ENCODE measurements around the gene ITFG2. TPM values are rescaled to one million over a fixed set of nuclear protein-coding genes. Genes with fewer than 3 reads are reported as not detected.
"Not testable (repeated sequence)": the region's sequence is repeated elsewhere in the genome, so short reads cannot be mapped to it uniquely, and the experiment has no call there.

Gene ITFG2
- polyA plus RNA-seq, 1 donor (not counting 4 experiments of a cell fraction or from before 2014, with no cell fraction given), result 13.0 TPM

DNA sequence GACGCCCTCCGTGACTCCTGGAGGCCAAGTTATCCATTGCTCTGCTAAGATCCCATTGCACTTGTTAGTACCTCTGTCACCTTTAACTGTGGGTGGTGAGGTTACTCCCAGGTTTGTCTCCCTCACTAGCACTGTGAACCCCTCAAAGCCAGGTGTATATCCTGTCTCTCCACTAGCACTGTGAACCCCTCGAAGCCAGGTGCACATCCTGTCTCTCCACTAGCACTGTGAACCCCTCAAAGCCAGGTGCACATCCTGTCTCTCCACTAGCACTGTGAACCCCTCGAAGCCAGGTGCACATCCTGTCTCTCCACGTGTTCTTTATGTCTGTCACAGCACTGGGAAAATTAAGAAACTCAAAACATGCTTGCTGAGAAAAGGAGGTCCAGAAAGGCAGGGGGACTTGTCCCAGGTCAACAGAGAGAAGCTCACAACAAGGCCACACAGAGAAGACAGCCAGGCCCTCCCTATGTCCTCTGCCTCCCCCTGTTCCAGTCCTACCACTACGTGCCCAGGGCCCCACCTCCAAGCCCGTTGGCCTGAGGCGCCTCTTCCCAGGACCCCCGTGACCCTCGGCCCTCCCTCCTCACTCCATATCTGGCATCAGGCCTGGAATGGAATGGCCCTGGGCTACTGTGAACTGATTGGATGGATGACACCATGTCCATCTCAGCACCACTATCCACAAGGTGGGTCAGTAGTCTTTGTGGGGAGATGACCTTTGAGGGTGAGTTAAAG is 44.1 kb upstream of the ITFG2 start:
- dilution Hi-C loops (cut with MboI; ENCODE audit: extremely low pct_ligation_motif_present, low sequenced_read_pairs), result no loop called here
- TF ChIP-seq, protein P1, sequence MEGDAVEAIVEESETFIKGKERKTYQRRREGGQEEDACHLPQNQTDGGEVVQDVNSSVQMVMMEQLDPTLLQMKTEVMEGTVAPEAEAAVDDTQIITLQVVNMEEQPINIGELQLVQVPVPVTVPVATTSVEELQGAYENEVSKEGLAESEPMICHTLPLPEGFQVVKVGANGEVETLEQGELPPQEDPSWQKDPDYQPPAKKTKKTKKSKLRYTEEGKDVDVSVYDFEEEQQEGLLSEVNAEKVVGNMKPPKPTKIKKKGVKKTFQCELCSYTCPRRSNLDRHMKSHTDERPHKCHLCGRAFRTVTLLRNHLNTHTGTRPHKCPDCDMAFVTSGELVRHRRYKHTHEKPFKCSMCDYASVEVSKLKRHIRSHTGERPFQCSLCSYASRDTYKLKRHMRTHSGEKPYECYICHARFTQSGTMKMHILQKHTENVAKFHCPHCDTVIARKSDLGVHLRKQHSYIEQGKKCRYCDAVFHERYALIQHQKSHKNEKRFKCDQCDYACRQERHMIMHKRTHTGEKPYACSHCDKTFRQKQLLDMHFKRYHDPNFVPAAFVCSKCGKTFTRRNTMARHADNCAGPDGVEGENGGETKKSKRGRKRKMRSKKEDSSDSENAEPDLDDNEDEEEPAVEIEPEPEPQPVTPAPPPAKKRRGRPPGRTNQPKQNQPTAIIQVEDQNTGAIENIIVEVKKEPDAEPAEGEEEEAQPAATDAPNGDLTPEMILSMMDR (optimal IDR thresholded peaks at IDR 0.05 in 1 of 3, IDR thresholded peaks at IDR 0.05 in 1 of 3, conservative IDR thresholded peaks at IDR 0.05 in 1 of 3; ENCODE audit: extremely low read depth in 1 of 3, insufficient read depth in 2 of 3, low read length in 3 of 3), result no peak
- no peak for TF ChIP-seq EZH2 (IDR thresholded peaks at IDR 0.05; ENCODE audit: low read length)
- Histone ChIP-seq H3K27me3 (ENCODE audit: control insufficient read depth, extremely low read depth, insufficient read depth, low read length) (no peaks in the 10 kb centered on the region), H3K9ac (ENCODE audit: control insufficient read depth, extremely low read depth, insufficient read depth, low read length) (no peak overlapping the region), H3K4me2 (ENCODE audit: control insufficient read depth, extremely low read depth, insufficient read depth, low read depth, low read length) (no peak overlapping the region), H2AFZ (ENCODE audit: control insufficient read depth, low read length) (no peak overlapping the region), H3K36me3 (ENCODE audit: control insufficient read depth in 2 of 2, extremely low read depth in 1 of 2, insufficient read depth in 2 of 2, low read length in 2 of 2) (no peaks in the 10 kb centered on the region), H3K27ac (ENCODE audit: control insufficient read depth, insufficient read depth, low read length) (no peak overlapping the region), H3K4me3 (ENCODE audit: control insufficient read depth in 2 of 3, extremely low read depth in 1 of 3, insufficient read depth in 2 of 3, low read depth in 1 of 3, low read length in 3 of 3) (no peak overlapping the region), H3K79me2 (ENCODE audit: control insufficient read depth, insufficient read depth, low read length) (no peaks in the 10 kb centered on the region), H3K4me1 (ENCODE audit: control insufficient read depth, extremely low read depth, insufficient read depth, low read length) (no peaks in the 10 kb centered on the region), H3K9me3 (ENCODE audit: control insufficient read depth, low read depth, low read length) (no peaks in the 10 kb centered on the region), H3K9me1 (ENCODE audit: control insufficient read depth, extremely low read depth, insufficient read depth, low read length) (no peaks in the 10 kb centered on the region), H4K20me1 (ENCODE audit: control insufficient read depth, extremely low read depth, insufficient read depth, low read length) (no peaks in the 10 kb centered on the region)
- FAIRE-seq (no peak), DNase-seq (ENCODE audit: low read depth, low spot score) (no peak)

DNA sequence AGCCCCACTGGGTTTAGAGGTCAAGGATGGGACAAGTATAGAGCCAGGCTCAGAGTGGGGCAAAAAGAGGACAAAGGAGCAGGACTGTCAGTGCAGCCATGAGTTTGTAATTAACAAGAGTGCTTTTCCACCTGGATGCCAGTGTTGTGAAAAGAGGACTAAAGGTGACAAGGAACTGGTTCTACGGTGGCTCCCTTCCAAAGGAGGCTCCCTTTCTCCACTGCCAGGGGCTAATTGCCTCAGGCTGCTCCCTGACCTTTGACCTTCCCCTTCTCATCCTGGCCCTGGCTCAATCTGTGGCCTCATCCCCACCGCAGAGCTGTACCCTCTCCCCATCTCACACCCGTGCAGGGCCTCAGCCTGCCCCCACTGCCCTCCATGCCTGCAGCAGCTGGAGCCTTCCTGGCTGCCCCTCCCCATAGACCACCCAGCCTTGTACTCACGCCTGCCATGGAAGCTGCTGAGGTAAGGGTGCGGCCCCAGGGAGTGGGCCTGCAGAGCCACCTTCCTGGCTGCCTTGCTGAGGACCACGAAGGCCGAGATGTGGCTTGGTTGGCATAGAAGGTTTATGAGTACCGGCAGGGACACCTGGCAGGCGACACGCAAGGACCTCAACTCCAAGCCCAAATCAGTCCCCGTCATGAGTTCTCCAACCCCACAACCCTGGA is 42.5 kb upstream of the ITFG2 start:
- DNase-seq (ENCODE audit: low read depth, low spot score) (no peak), FAIRE-seq (no peak)
- no peaks in the 10 kb centered on the region for H3K9me1 ChIP-seq (ENCODE audit: control insufficient read depth, extremely low read depth, insufficient read depth, low read length)
- no peak overlapping the region for H3K4me2 ChIP-seq (ENCODE audit: control insufficient read depth, extremely low read depth, insufficient read depth, low read depth, low read length)
- H3K9ac ChIP-seq (ENCODE audit: control insufficient read depth, extremely low read depth, insufficient read depth, low read length), result no peak overlapping the region
- no peaks in the 10 kb centered on the region for H3K9me3 ChIP-seq (ENCODE audit: control insufficient read depth, low read depth, low read length)
- no peaks in the 10 kb centered on the region for H3K36me3 ChIP-seq (ENCODE audit: control insufficient read depth in 2 of 2, extremely low read depth in 1 of 2, insufficient read depth in 2 of 2, low read length in 2 of 2)
- no peak for TF ChIP-seq EZH2 (IDR thresholded peaks at IDR 0.05; ENCODE audit: low read length)
- TF ChIP-seq, protein P1 (optimal IDR thresholded peaks at IDR 0.05 in 1 of 3, IDR thresholded peaks at IDR 0.05 in 1 of 3, conservative IDR thresholded peaks at IDR 0.05 in 1 of 3; ENCODE audit: extremely low read depth in 1 of 3, insufficient read depth in 2 of 3, low read length in 3 of 3), result no peak
- no peaks in the 10 kb centered on the region for H3K79me2 ChIP-seq (ENCODE audit: control insufficient read depth, insufficient read depth, low read length)
- H3K4me3 ChIP-seq (ENCODE audit: control insufficient read depth in 2 of 3, extremely low read depth in 1 of 3, insufficient read depth in 2 of 3, low read depth in 1 of 3, low read length in 3 of 3), result no peak overlapping the region
- H2AFZ ChIP-seq (ENCODE audit: control insufficient read depth, low read length), result no peak overlapping the region
- no peaks in the 10 kb centered on the region for H3K4me1 ChIP-seq (ENCODE audit: control insufficient read depth, extremely low read depth, insufficient read depth, low read length)
- H3K27ac ChIP-seq (ENCODE audit: control insufficient read depth, insufficient read depth, low read length), result no peak overlapping the region
- dilution Hi-C loops (cut with MboI; ENCODE audit: extremely low pct_ligation_motif_present, low sequenced_read_pairs), result no loop called here
- H3K27me3 ChIP-seq (ENCODE audit: control insufficient read depth, extremely low read depth, insufficient read depth, low read length), result no peaks in the 10 kb centered on the region
- H4K20me1 ChIP-seq (ENCODE audit: control insufficient read depth, extremely low read depth, insufficient read depth, low read length), result no peaks in the 10 kb centered on the region

DNA sequence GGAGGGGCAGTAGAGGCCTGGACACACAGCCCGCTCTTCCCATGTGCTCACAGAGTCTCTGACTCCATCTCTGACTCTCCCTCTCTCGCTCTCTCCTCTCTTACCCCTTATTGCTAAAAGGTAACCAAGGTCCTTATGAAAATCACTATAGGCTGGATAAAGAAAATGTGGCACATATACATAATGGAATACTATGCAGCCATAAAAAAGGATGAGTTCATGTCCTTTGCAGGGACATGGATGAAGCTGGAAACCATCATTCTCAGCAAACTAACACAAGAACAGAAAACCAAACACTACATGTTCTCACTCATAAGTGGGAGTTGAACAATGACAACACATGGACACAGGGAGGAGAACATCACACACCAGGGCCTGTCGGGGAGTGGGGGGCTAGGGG is 41.9 kb upstream of the ITFG2 start:
- H3K9me3 ChIP-seq (ENCODE audit: control insufficient read depth, low read depth, low read length); DNase-seq (ENCODE audit: low read depth, low spot score); H4K20me1 ChIP-seq (ENCODE audit: control insufficient read depth, extremely low read depth, insufficient read depth, low read length); H3K27ac ChIP-seq (ENCODE audit: control insufficient read depth, insufficient read depth, low read length); H3K4me3 ChIP-seq (ENCODE audit: control insufficient read depth in 2 of 3, extremely low read depth in 1 of 3, insufficient read depth in 2 of 3, low read depth in 1 of 3, low read length in 3 of 3); H3K4me1 ChIP-seq (ENCODE audit: control insufficient read depth, extremely low read depth, insufficient read depth, low read length); H3K27me3 ChIP-seq (ENCODE audit: control insufficient read depth, extremely low read depth, insufficient read depth, low read length); H3K4me2 ChIP-seq (ENCODE audit: control insufficient read depth, extremely low read depth, insufficient read depth, low read depth, low read length); H3K9me1 ChIP-seq (ENCODE audit: control insufficient read depth, extremely low read depth, insufficient read depth, low read length); dilution Hi-C loops (cut with MboI; ENCODE audit: extremely low pct_ligation_motif_present, low sequenced_read_pairs); H3K9ac ChIP-seq (ENCODE audit: control insufficient read depth, extremely low read depth, insufficient read depth, low read length); H3K36me3 ChIP-seq (ENCODE audit: control insufficient read depth in 2 of 2, extremely low read depth in 1 of 2, insufficient read depth in 2 of 2, low read length in 2 of 2); H2AFZ ChIP-seq (ENCODE audit: control insufficient read depth, low read length); H3K79me2 ChIP-seq (ENCODE audit: control insufficient read depth, insufficient read depth, low read length); FAIRE-seq: not testable (repeated sequence)
